HEK293 (cell line): ENCODE data around the gene STK16.

Experiments
- CTCF ChIA-PET: fragments of 350-600 bp; formaldehyde crosslinking; extraction: SDS; loops from one replicate; lab custom pipeline; 2021; ENCODE audit warnings: antibody characterized with exemption; lab: Yijun Ruan, JAX
- POLR2A ChIA-PET: fragments of 300-600 bp; formaldehyde crosslinking; extraction: SDS; loops from one replicate; lab custom pipeline; 2020; ENCODE audit warnings: antibody characterized with exemption, inconsistent platforms; lab: Yijun Ruan, JAX
- H3K27ac ChIP-seq: fragments of 200-500 bp; sonication (Bioruptor generic); 2 replicates; pipeline ENCODE4 v1.5.1; 2014; ENCODE audit warnings: low read depth, low read length, control low read depth, inconsistent platforms; ENCODE audit errors: extremely low read depth
- H3K36me3 ChIP-seq, 2 experiments: fragments of 200-500 bp in 1 of 2; sonication (Bioruptor generic) in 1 of 2; 1 replicate in 1 of 2; 2 replicates in 1 of 2; pipeline ENCODE4 v1.5.1; 2014 to 2017; ENCODE audit warnings: inconsistent platforms in 2 of 2, low read length in 2 of 2; ENCODE audit not compliant: control insufficient read depth in 2 of 2, insufficient read depth in 1 of 2
- H3K4me1 ChIP-seq: fragments of 200-500 bp; sonication (Bioruptor generic); 2 replicates; pipeline ENCODE4 v1.5.1; 2014; ENCODE audit warnings: mild to moderate bottlenecking, low read length, inconsistent platforms; ENCODE audit not compliant: control insufficient read depth, insufficient read depth
- H3K4me3 ChIP-seq: 2 replicates; pipeline ENCODE4 v1.5.1; 2011; ENCODE audit warnings: low read depth, mild to moderate bottlenecking, control low read depth, low read length, moderate library complexity
- H3K9me3 ChIP-seq: fragments of 200-500 bp; sonication (Bioruptor generic); 2 replicates; pipeline ENCODE4 v1.5.1; 2014; ENCODE audit warnings: low read depth, low read length, inconsistent platforms; ENCODE audit not compliant: control insufficient read depth, insufficient read depth
- BCL11B ChIP-seq: fragments of 450-650 bp; formaldehyde crosslinking; IDR thresholded peaks from 2 replicates; pipeline ENCODE4 v1.5.1; 2016; ENCODE audit warnings: low read depth, missing biosample characterization, missing genetic modification characterization
- GLIS1 ChIP-seq: fragments of 450-650 bp; formaldehyde crosslinking; IDR thresholded peaks from 2 replicates; pipeline ENCODE4 v1.5.1; 2016; ENCODE audit warnings: missing biosample characterization, missing genetic modification characterization
- KLF8 ChIP-seq: fragments of 450-650 bp; formaldehyde crosslinking; IDR thresholded peaks from 2 replicates; pipeline ENCODE4 v1.5.1; 2016; ENCODE audit warnings: missing biosample characterization, missing genetic modification characterization
- REPIN1 ChIP-seq: fragments of 450-650 bp; formaldehyde crosslinking; IDR thresholded peaks from 2 replicates; pipeline ENCODE4 v1.5.1; 2017; ENCODE audit warnings: missing biosample characterization, missing genetic modification characterization, low read depth
- SP7 ChIP-seq: fragments of 450-650 bp; formaldehyde crosslinking; IDR thresholded peaks from 2 replicates; pipeline ENCODE4 v1.5.1; 2016; ENCODE audit warnings: missing biosample characterization, missing genetic modification characterization
- TRIM28 ChIP-seq: IDR thresholded peaks from 2 replicates; pipeline ENCODE4 v1.6.1; 2011; ENCODE audit warnings: low read length, control low read depth, borderline replicate concordance
- YY2 ChIP-seq: fragments of 450-650 bp; formaldehyde crosslinking; IDR thresholded peaks from 2 replicates; pipeline ENCODE4 v1.5.1; 2016; ENCODE audit warnings: missing biosample characterization, missing genetic modification characterization
- ZBTB49 ChIP-seq: fragments of 450-650 bp; formaldehyde crosslinking; IDR thresholded peaks from 2 replicates; pipeline ENCODE4 v1.5.1; 2016; ENCODE audit warnings: missing biosample characterization, missing genetic modification characterization, low read depth
- ZBTB8A ChIP-seq: fragments of 450-650 bp; formaldehyde crosslinking; IDR thresholded peaks from 2 replicates; pipeline ENCODE4 v1.5.1; 2016; ENCODE audit warnings: missing biosample characterization, missing genetic modification characterization
- ZNF239 ChIP-seq: fragments of 450-650 bp; formaldehyde crosslinking; IDR thresholded peaks from 2 replicates; pipeline ENCODE4 v1.5.1; 2016; ENCODE audit warnings: missing biosample characterization, missing genetic modification characterization
- ZNF292 ChIP-seq: fragments of 450-650 bp; formaldehyde crosslinking; IDR thresholded peaks from 2 replicates; pipeline ENCODE4 v1.5.1; 2016; ENCODE audit warnings: low read depth, missing biosample characterization, missing genetic modification characterization, borderline replicate concordance
- ZNF394 ChIP-seq: fragments of 450-650 bp; formaldehyde crosslinking; IDR thresholded peaks from 2 replicates; pipeline ENCODE4 v1.5.1; 2016; ENCODE audit warnings: missing biosample characterization, missing genetic modification characterization, mild to moderate bottlenecking, moderate library complexity, borderline replicate concordance
- ZNF544 ChIP-seq: fragments of 450-650 bp; formaldehyde crosslinking; IDR thresholded peaks from 2 replicates; pipeline ENCODE4 v1.5.0; 2017; ENCODE audit warnings: missing biosample characterization, missing genetic modification characterization
- ZNF621 ChIP-seq: fragments of 450-650 bp; formaldehyde crosslinking; IDR thresholded peaks from 2 replicates; pipeline ENCODE4 v1.5.1; 2017; ENCODE audit warnings: missing biosample characterization, missing genetic modification characterization
- ZNF623 ChIP-seq: fragments of 450-650 bp; formaldehyde crosslinking; IDR thresholded peaks from 2 replicates; pipeline ENCODE4 v1.5.1; 2016; ENCODE audit warnings: missing biosample characterization, missing genetic modification characterization
- TF ChIP-seq, protein P1 (sequence below): fragments of 450-650 bp; formaldehyde crosslinking; IDR thresholded peaks from 2 replicates; pipeline ENCODE4 v1.5.1; 2016; ENCODE audit warnings: missing biosample characterization, missing genetic modification characterization
- TF ChIP-seq, protein P2 (sequence below): fragments of 450-650 bp; formaldehyde crosslinking; conservative IDR thresholded peaks from 2 replicates; pipeline ENCODE4 v1.5.1; 2016; ENCODE audit warnings: low read depth, missing biosample characterization, missing genetic modification characterization
- TF ChIP-seq, protein P3 (sequence below): fragments of 450-650 bp; formaldehyde crosslinking; IDR thresholded peaks from 2 replicates; pipeline ENCODE4 v1.5.1; 2016; ENCODE audit warnings: missing biosample characterization, missing genetic modification characterization

The STK16 gene

DNA sequence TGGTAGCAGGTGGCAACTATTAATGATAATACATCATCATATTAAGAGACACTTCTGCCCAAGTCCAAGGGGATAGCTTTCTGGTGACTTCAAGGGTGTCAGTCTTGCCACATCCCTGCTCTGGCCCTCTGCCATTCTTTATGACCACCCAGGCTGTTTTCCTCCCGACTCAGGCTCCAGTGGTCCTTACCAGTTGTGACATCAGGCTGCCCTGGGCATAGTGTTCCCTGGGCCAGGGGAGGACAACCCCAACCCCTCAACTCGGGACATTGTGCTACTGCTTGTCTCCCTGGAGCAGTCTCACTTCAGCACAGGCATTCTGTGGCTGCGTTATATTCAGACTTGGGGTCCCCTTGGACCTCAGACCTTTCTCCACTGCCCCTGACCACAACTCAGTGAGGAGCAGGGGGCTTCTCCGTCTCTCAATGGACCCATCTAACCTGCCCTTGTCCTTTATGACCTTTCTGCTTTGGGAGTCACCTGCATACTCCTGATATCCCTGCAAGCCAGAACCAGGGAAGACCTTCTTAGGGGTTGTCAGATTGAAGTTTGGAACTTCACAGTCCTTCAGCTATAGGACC lies 46.7 kb downstream of the STK16 start:
- ChIA-PET POLR2A (interaction anchor here (2.5 kb wide), 1 partner anchor 13 kb away, joined by 9 read pairs; the partner anchor contains the start of gene DNAJB2), CTCF (interaction anchor here (0.6 to 11.6 kb wide), 10 partner anchors 13 to 312 kb away, joined by 3 to 297 read pairs (median 4); partner anchors contain the start of genes DNAJB2 and NHEJ1)

GRCh38 chr2:219292616-219293015 lies 47.3 kb downstream of the STK16 start:
- TF ChIP-seq ZNF544 (tag by site-specific recombination): no peak
- TF ChIP-seq, protein P1, sequence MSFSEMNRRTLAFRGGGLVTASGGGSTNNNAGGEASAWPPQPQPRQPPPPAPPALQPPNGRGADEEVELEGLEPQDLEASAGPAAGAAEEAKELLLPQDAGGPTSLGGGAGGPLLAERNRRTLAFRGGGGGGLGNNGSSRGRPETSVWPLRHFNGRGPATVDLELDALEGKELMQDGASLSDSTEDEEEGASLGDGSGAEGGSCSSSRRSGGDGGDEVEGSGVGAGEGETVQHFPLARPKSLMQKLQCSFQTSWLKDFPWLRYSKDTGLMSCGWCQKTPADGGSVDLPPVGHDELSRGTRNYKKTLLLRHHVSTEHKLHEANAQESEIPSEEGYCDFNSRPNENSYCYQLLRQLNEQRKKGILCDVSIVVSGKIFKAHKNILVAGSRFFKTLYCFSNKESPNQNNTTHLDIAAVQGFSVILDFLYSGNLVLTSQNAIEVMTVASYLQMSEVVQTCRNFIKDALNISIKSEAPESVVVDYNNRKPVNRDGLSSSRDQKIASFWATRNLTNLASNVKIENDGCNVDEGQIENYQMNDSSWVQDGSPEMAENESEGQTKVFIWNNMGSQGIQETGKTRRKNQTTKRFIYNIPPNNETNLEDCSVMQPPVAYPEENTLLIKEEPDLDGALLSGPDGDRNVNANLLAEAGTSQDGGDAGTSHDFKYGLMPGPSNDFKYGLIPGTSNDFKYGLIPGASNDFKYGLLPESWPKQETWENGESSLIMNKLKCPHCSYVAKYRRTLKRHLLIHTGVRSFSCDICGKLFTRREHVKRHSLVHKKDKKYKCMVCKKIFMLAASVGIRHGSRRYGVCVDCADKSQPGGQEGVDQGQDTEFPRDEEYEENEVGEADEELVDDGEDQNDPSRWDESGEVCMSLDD: no peak
- TF ChIP-seq, protein P2, sequence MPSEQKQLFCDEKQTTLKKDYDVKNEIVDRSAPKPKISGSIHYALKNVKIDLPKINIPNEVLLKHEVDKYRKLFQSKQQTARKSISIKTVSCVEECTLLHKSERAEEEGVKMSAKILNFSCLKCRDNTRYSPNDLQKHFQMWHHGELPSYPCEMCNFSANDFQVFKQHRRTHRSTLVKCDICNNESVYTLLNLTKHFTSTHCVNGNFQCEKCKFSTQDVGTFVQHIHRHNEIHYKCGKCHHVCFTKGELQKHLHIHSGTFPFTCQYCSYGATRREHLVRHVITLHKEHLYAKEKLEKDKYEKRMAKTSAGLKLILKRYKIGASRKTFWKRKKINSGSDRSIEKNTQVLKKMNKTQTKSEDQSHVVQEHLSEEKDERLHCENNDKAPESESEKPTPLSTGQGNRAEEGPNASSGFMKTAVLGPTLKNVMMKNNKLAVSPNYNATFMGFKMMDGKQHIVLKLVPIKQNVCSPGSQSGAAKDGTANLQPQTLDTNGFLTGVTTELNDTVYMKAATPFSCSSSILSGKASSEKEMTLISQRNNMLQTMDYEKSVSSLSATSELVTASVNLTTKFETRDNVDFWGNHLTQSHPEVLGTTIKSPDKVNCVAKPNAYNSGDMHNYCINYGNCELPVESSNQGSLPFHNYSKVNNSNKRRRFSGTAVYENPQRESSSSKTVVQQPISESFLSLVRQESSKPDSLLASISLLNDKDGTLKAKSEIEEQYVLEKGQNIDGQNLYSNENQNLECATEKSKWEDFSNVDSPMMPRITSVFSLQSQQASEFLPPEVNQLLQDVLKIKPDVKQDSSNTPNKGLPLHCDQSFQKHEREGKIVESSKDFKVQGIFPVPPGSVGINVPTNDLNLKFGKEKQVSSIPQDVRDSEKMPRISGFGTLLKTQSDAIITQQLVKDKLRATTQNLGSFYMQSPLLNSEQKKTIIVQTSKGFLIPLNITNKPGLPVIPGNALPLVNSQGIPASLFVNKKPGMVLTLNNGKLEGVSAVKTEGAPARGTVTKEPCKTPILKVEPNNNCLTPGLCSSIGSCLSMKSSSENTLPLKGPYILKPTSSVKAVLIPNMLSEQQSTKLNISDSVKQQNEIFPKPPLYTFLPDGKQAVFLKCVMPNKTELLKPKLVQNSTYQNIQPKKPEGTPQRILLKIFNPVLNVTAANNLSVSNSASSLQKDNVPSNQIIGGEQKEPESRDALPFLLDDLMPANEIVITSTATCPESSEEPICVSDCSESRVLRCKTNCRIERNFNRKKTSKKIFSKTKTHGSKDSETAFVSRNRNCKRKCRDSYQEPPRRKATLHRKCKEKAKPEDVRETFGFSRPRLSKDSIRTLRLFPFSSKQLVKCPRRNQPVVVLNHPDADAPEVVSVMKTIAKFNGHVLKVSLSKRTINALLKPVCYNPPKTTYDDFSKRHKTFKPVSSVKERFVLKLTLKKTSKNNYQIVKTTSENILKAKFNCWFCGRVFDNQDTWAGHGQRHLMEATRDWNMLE (tag by site-specific recombination): no peak
- no peak for TF ChIP-seq ZNF621 (tag by site-specific recombination)
- no peak for TF ChIP-seq YY2 (tag by site-specific recombination)
- no peak for TF ChIP-seq ZNF292
- no peak for TF ChIP-seq KLF8 (tag by site-specific recombination)
- TF ChIP-seq BCL11B (tag by site-specific recombination): no peak
- TF ChIP-seq TRIM28: no peak
- no peak for TF ChIP-seq ZNF623 (tag by site-specific recombination)
- TF ChIP-seq REPIN1 (tag by site-specific recombination): no peak
- TF ChIP-seq ZBTB49 (tag by site-specific recombination): no peak
- no peak for TF ChIP-seq ZNF239 (tag by site-specific recombination)
- no peak for TF ChIP-seq ZBTB8A (tag by site-specific recombination)
- TF ChIP-seq, protein P3, sequence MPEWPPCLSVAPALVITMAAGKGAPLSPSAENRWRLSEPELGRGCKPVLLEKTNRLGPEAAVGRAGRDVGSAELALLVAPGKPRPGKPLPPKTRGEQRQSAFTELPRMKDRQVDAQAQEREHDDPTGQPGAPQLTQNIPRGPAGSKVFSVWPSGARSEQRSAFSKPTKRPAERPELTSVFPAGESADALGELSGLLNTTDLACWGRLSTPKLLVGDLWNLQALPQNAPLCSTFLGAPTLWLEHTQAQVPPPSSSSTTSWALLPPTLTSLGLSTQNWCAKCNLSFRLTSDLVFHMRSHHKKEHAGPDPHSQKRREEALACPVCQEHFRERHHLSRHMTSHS (tag by site-specific recombination): no peak
- TF ChIP-seq SP7 (tag by site-specific recombination): no peak
- H3K4me3 ChIP-seq: no peak overlapping the region
- H3K4me1 ChIP-seq: no peaks in the 10 kb centered on the region; the same call in 1 of the 2 replicates
- H3K36me3 ChIP-seq: no peaks in the 10 kb centered on the region
- ChIA-PET POLR2A (interaction anchor here (2.5 kb wide), 1 partner anchor 14 kb away, joined by 9 read pairs; the partner anchor contains the start of gene DNAJB2), CTCF (interaction anchor here (0.6 to 11.6 kb wide), 10 partner anchors 13 to 312 kb away, joined by 3 to 297 read pairs (median 5); partner anchors contain the start of genes DNAJB2, GLB1L, NHEJ1 and STK16)
- no peaks in the 10 kb centered on the region for H3K9me3 ChIP-seq
- no peak overlapping the region for H3K27ac ChIP-seq

More for the DNA sequence above, 46.7 kb downstream of the STK16 start:
- TF ChIP-seq ZNF394 (tag by site-specific recombination) (no peak), GLIS1 (tag by site-specific recombination) (peak; percentile 23; the same call in 1 of the 2 replicates)
- Histone ChIP-seq H3K4me3 (no peak overlapping the region), H3K4me1 (no peaks in the 10 kb centered on the region; the same call in 1 of the 2 replicates), H3K27ac (no peak overlapping the region), H3K9me3 (no peaks in the 10 kb centered on the region), H3K36me3 (no peaks in the 10 kb centered on the region)
